Keratinocyte (primary cell): Measurements from ENCODE around the gene CCND1. TPM values are rescaled to one million over a fixed set of nuclear protein-coding genes. Genes with fewer than 3 reads are reported as not detected.

ENCODE experiments used
- DNase-seq: peaks from one replicate; pipeline ENCODE4 v3.0.0-alpha.2; 2011; ENCODE audit warnings: low read depth, missing footprints, low spot score
- FAIRE-seq: peaks from 2 replicates; lab custom pipeline; 2011; peaks lifted over from hg19 to GRCh38; lab: Jason Lieb, UNC
- H2AFZ ChIP-seq: 2 replicates; pipeline ENCODE4 v1.6.0; 2012; ENCODE audit warnings: low read length, control low read depth, inconsistent platforms; ENCODE audit not compliant: control insufficient read depth
- H3K27ac ChIP-seq: 2 replicates; pipeline ENCODE4 v1.5.1; 2011; ENCODE audit warnings: low read length; ENCODE audit not compliant: control insufficient read depth, insufficient read depth
- H3K27me3 ChIP-seq: 3 replicates; pipeline ENCODE4 v1.6.0; 2011; ENCODE audit warnings: low read length; ENCODE audit not compliant: control insufficient read depth, insufficient read depth; ENCODE audit errors: extremely low read depth
- H3K36me3 ChIP-seq, 2 experiments: 2 replicates in 1 of 2; 3 replicates in 1 of 2; pipeline ENCODE4 v1.5.1; 2011; ENCODE audit warnings: low read length in 2 of 2, mild to moderate bottlenecking in 1 of 2; ENCODE audit not compliant: control insufficient read depth in 2 of 2, insufficient read depth in 2 of 2; ENCODE audit errors: extremely low read depth in 1 of 2
- H3K4me1 ChIP-seq: 3 replicates; pipeline ENCODE4 v1.5.1; 2011; ENCODE audit warnings: low read length; ENCODE audit not compliant: control insufficient read depth, insufficient read depth; ENCODE audit errors: extremely low read depth
- H3K4me2 ChIP-seq: 3 replicates; pipeline ENCODE4 v1.6.0; 2011; ENCODE audit warnings: low read depth, low read length; ENCODE audit not compliant: control insufficient read depth, insufficient read depth; ENCODE audit errors: extremely low read depth
- H3K4me3 ChIP-seq, 3 experiments: fragments of 200-600 bp in 1 of 3; sonication (generic) in 1 of 3; 2 replicates in 2 of 3; 3 replicates in 1 of 3; pipeline ENCODE4 v1.5.1; 2011 to 2016; ENCODE audit warnings: low read length in 3 of 3, mild to moderate bottlenecking in 3 of 3, control low read depth in 2 of 3, inconsistent platforms in 1 of 3, low read depth in 1 of 3, mixed read lengths in 1 of 3, mixed run types in 1 of 3, moderate library complexity in 1 of 3; ENCODE audit not compliant: control insufficient read depth in 2 of 3, insufficient read depth in 2 of 3; ENCODE audit errors: extremely low read depth in 1 of 3
- H3K79me2 ChIP-seq: 2 replicates; pipeline ENCODE4 v1.6.0; 2012; ENCODE audit warnings: low read length; ENCODE audit not compliant: control insufficient read depth, insufficient read depth
- H3K9ac ChIP-seq: 3 replicates; pipeline ENCODE4 v1.6.0; 2011; ENCODE audit warnings: low read length; ENCODE audit not compliant: control insufficient read depth, insufficient read depth; ENCODE audit errors: extremely low read depth
- H3K9me1 ChIP-seq: 3 replicates; pipeline ENCODE4 v1.6.0; 2011; ENCODE audit warnings: low read length; ENCODE audit not compliant: control insufficient read depth, insufficient read depth; ENCODE audit errors: extremely low read depth
- H3K9me3 ChIP-seq: 2 replicates; pipeline ENCODE4 v1.5.1; 2012; ENCODE audit warnings: low read depth, low read length; ENCODE audit not compliant: control insufficient read depth
- H4K20me1 ChIP-seq: 3 replicates; pipeline ENCODE4 v1.6.0; 2011; ENCODE audit warnings: low read length; ENCODE audit not compliant: control insufficient read depth, insufficient read depth; ENCODE audit errors: extremely low read depth
- EZH2 ChIP-seq: IDR thresholded peaks from one replicate; pipeline ENCODE4 v1.6.1; 2012; ENCODE audit warnings: inconsistent platforms, mild to moderate bottlenecking, low read length, moderate library complexity
- dilution Hi-C: fragments of 300-500 bp; cut with MboI; formaldehyde crosslinking; loops from one replicate; pipeline ENCODE4 v1.7.0; 2020; ENCODE audit warnings: low sequenced_read_pairs; ENCODE audit not compliant: extremely low pct_ligation_motif_present
- polyA plus RNA-seq, 5 experiments: library from polyadenylated mRNA; depleted of rRNA in 3 of 5; stranded (reverse) in 3 of 5; stranded (forward) in 1 of 5; unstranded in 1 of 5; fragments of >200 nt; gene quantifications; 1 replicate in 1 of 5; 2 replicates in 3 of 5; 3 replicates in 1 of 5; pipeline versions ENCODE4 v1.2.1 to v1.2.3, GENCODE V29; 2011 to 2012; ENCODE audit warnings: missing spikeins in 2 of 5, low read depth in 1 of 5, low replicate concordance in 1 of 5
- TF ChIP-seq, protein P1 (sequence below), 3 experiments: IDR thresholded peaks in 1 of 3; conservative IDR thresholded peaks in 1 of 3; optimal IDR thresholded peaks in 1 of 3; 2 replicates in 2 of 3; 3 replicates in 1 of 3; pipeline versions ENCODE3 to v1.5.1; 2011; ENCODE audit warnings: low read length in 3 of 3, mild to moderate bottlenecking in 3 of 3, moderate library complexity in 2 of 3, control low read depth in 1 of 3, inconsistent platforms in 1 of 3; ENCODE audit not compliant: insufficient read depth in 2 of 3; ENCODE audit errors: extremely low read depth in 1 of 3

Gene CCND1
- polyA plus RNA-seq, 1 donor (not counting 4 experiments of a cell fraction or from before 2014, with no cell fraction given), result 124 TPM

DNA sequence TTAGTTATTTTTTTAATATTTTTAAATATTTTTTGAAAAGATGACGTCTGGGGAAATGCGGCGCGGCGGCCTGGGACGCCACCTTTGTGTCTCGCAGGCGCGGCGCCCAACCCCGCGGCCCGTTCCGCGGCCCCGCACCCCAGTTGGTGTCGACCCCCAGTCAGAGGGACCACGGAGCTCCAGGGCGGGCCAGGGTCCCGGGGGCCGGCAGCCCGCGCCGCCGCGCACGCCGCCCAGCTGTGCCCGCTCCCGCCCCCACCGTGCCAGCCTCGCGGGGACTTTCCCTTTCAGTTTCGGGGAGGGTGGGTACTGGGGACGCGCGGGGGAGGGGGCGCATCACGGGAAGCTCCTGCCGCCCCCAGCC lies 1.6 kb downstream of the CCND1 start:
- DNase-seq (no peak), FAIRE-seq (no peak)
- Histone ChIP-seq H3K4me3 (peak overlapping the region; percentile 72 to 95 (median 73)), H3K9me1 (no peaks in the 10 kb centered on the region), H3K4me1 (peaks cover 26% of the 10 kb centered on the region), H4K20me1 (peaks cover 19% of the 10 kb centered on the region), H3K27ac (peak overlapping the region; percentile 65), H3K79me2 (peaks cover 50% of the 10 kb centered on the region), H3K4me2 (no peak overlapping the region), H3K9me3 (no peaks in the 10 kb centered on the region), H3K9ac (peak overlapping the region; percentile 86), H3K36me3 (peaks cover 16 to 25% of the 10 kb centered on the region in 2 experiments), H3K27me3 (peaks cover 6% of the 10 kb centered on the region), H2AFZ (no peak overlapping the region)
- dilution Hi-C loops, result no loop called here
- TF ChIP-seq, protein P1, sequence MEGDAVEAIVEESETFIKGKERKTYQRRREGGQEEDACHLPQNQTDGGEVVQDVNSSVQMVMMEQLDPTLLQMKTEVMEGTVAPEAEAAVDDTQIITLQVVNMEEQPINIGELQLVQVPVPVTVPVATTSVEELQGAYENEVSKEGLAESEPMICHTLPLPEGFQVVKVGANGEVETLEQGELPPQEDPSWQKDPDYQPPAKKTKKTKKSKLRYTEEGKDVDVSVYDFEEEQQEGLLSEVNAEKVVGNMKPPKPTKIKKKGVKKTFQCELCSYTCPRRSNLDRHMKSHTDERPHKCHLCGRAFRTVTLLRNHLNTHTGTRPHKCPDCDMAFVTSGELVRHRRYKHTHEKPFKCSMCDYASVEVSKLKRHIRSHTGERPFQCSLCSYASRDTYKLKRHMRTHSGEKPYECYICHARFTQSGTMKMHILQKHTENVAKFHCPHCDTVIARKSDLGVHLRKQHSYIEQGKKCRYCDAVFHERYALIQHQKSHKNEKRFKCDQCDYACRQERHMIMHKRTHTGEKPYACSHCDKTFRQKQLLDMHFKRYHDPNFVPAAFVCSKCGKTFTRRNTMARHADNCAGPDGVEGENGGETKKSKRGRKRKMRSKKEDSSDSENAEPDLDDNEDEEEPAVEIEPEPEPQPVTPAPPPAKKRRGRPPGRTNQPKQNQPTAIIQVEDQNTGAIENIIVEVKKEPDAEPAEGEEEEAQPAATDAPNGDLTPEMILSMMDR (optimal IDR thresholded peaks at IDR 0.05 in 1 of 3, IDR thresholded peaks at IDR 0.05 in 1 of 3, conservative IDR thresholded peaks at IDR 0.05 in 1 of 3; ENCODE audit: extremely low read depth in 1 of 3, insufficient read depth in 2 of 3, low read length in 3 of 3), result no peak
- no peak for TF ChIP-seq EZH2

DNA sequence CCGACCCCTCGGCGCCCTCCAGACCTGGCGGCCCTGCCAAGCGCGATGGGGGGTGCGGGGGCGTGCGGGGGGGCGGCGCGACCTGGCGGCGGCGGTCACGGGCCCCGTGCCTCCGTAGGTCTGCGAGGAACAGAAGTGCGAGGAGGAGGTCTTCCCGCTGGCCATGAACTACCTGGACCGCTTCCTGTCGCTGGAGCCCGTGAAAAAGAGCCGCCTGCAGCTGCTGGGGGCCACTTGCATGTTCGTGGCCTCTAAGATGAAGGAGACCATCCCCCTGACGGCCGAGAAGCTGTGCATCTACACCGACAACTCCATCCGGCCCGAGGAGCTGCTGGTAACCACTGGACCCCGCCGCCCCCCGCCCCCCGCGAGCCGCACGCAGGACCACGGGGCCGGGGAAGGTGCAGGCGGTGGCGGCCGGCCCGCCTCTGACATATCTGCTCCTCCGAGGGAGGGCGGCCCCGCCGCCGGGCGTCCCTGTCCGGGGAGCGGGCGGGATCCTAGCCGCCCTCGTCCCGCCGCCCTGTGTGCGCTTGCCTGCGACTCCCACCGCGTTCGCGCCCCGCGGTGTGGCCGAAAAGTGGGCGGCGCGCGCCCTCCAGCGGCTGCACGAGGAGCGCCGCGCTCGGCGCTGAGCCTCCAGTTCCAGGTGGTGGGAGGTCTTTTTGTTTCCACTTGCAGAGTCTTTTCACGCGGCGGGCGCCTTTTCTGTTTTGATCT lies 2.1 kb downstream of the CCND1 start:
- Histone ChIP-seq H3K4me2 (peak overlapping the region; percentile 64), H4K20me1 (peaks cover 21% of the 10 kb centered on the region), H3K4me1 (peaks cover 21% of the 10 kb centered on the region), H3K36me3 (peaks cover 20 to 30% of the 10 kb centered on the region in 2 experiments), H3K79me2 (peaks cover 51% of the 10 kb centered on the region), H3K9me1 (no peaks in the 10 kb centered on the region), H3K4me3 (peak overlapping the region; percentile 72 to 95 (median 73)), H3K9me3 (no peaks in the 10 kb centered on the region), H3K27me3 (peaks cover under 1% of the 10 kb centered on the region), H2AFZ (no peak overlapping the region), H3K27ac (peak overlapping the region; percentile 65), H3K9ac (peak overlapping the region; percentile 86)
- DNase-seq, result no peak
- dilution Hi-C loops, result no loop called here
- TF ChIP-seq, protein P1 (optimal IDR thresholded peaks at IDR 0.05 in 1 of 3, IDR thresholded peaks at IDR 0.05 in 1 of 3, conservative IDR thresholded peaks at IDR 0.05 in 1 of 3; ENCODE audit: extremely low read depth in 1 of 3, insufficient read depth in 2 of 3, low read length in 3 of 3), result peak; percentile 68 to 87 (median 86)
- no peak for TF ChIP-seq EZH2
- FAIRE-seq, result no peak
